A549 (cell line): ENCODE results near the gene ARHGAP19.

Experiments used
- BHLHE40 ChIP-seq: IDR thresholded peaks from 2 replicates; pipeline ENCODE4 v1.6.1; 2012; ENCODE audit warnings: low read depth, low read length, inconsistent platforms
- CTCF ChIP-seq: fragments of >200 bp; sonication (Bioruptor Twin); formaldehyde crosslinking; IDR thresholded peaks from 3 replicates; pipeline ENCODE4 v1.5.1; 2016
- ESRRA ChIP-seq: fragments of 150-350 bp; IDR thresholded peaks from 2 replicates; pipeline ENCODE4 v1.6.1; 2014; ENCODE audit warnings: mild to moderate bottlenecking, low read length, borderline replicate concordance
- GATA3 ChIP-seq: IDR thresholded peaks from 2 replicates; pipeline ENCODE4 v1.6.1; 2012; ENCODE audit warnings: borderline replicate concordance
- JUN ChIP-seq, 2 experiments: fragments of >200 bp; sonication (Bioruptor Twin); formaldehyde crosslinking; IDR thresholded peaks; 2 replicates in 1 of 2; 3 replicates in 1 of 2; pipeline ENCODE4 v1.6.1; 2016 to 2017
- POLR2A ChIP-seq: IDR thresholded peaks from 2 replicates; pipeline ENCODE4 v1.6.1; 2012; ENCODE audit warnings: mild to moderate bottlenecking, low read length
- RAD21 ChIP-seq, 2 experiments: fragments of >200 bp in 1 of 2; sonication (Bioruptor Twin) in 1 of 2; formaldehyde crosslinking in 1 of 2; IDR thresholded peaks in 1 of 2; conservative IDR thresholded peaks in 1 of 2; 2 replicates in 1 of 2; 3 replicates in 1 of 2; pipeline ENCODE4 v1.6.1; 2012 to 2018; ENCODE audit warnings: inconsistent platforms in 1 of 2
- REST ChIP-seq: fragments of 200-600 bp; sonication (generic); IDR thresholded peaks from 2 replicates; pipeline ENCODE4 v1.6.1; 2016; ENCODE audit warnings: antibody characterized with exemption, mild to moderate bottlenecking, moderate library complexity
- RFX5 ChIP-seq: fragments of 450-650 bp; IDR thresholded peaks from 2 replicates; pipeline ENCODE4 v1.7.1; 2014; ENCODE audit warnings: antibody characterized with exemption, mild to moderate bottlenecking, moderate library complexity
- SMC3 ChIP-seq: fragments of >200 bp; sonication (Bioruptor Twin); formaldehyde crosslinking; IDR thresholded peaks from 3 replicates; pipeline ENCODE4 v1.6.1; 2018; ENCODE audit warnings: inconsistent platforms
- TFCP2L1 ChIP-seq: fragments of 250-450 bp; sonication (Bioruptor Pico); IDR thresholded peaks from 2 replicates; pipeline ENCODE4 v1.5.0; 2021; ENCODE audit warnings: mild to moderate bottlenecking

- no peak for TF ChIP-seq RAD21 (conservative IDR thresholded peaks at IDR 0.05 in 1 of 2, IDR thresholded peaks at IDR 0.05 in 1 of 2)
- no peak for TF ChIP-seq CTCF
- TF ChIP-seq JUN (IDR thresholded peaks at IDR 0.05), result no peak
- no peak for TF ChIP-seq POLR2A
- no peak for TF ChIP-seq RFX5
- no peak for TF ChIP-seq REST
- TF ChIP-seq GATA3, result no peak
- TF ChIP-seq ESRRA, result no peak
- TF ChIP-seq TFCP2L1 (CRISPR knock-in tag), result no peak
- TF ChIP-seq SMC3, result no peak
- TF ChIP-seq BHLHE40, result no peak
These were observed 119.4 kb downstream of the ARHGAP19 start for GRCh38 chr10:97173036-97173435.
